ENCODE results near the gene MFGE8.
"Not testable (repeated sequence)": the region's sequence is repeated elsewhere in the genome, so short reads cannot be mapped to it uniquely, and the experiment has no call there.

Gene MFGE8, protein sequence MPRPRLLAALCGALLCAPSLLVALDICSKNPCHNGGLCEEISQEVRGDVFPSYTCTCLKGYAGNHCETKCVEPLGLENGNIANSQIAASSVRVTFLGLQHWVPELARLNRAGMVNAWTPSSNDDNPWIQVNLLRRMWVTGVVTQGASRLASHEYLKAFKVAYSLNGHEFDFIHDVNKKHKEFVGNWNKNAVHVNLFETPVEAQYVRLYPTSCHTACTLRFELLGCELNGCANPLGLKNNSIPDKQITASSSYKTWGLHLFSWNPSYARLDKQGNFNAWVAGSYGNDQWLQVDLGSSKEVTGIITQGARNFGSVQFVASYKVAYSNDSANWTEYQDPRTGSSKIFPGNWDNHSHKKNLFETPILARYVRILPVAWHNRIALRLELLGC

DNA sequence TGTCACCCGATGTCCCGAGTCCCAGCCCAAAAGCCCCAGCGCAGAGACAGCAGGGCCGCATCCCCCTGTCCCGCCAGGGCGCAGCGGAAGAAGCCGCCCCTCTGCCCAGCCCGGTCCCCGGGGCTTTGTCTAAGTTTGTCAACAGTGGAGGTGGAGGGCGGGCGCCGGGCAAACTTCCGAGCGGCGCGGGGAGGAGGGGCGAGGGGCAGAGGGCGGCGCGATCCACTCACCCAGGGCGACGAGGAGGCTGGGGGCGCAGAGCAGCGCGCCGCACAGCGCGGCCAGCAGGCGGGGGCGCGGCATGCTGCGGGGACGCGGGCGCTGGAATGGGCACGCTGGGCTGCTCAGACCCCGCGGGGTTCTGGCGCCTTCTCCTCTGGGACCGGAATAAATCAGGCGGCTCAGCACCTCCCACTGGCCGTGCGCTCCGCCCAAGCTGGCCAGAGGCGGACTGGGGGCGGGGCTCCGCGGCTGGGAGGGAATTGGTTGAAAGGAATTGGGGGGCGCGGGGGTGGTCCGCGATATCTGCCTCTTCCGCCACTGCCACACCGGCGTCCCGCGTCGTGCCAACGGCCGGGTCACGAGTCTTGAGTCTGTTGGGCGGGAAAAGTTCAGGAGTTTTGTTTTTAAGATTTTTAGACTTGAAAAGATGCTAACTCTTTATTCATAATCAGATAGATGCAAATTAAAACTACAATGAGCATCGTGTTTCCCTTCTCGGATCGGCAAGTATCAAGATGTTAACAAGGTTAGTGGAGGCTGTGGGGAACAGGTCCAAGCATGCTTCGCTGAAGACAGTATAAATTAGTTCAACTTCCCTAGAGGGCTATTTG lies at the start of gene MFGE8:
Gene MFGE8 (minus strand): TSS at position 363 of the 833 bp plus-strand sequence. CDS start 60 bp downstream, at position 303.
- DNase-seq = peak; percentile 86

DNA sequence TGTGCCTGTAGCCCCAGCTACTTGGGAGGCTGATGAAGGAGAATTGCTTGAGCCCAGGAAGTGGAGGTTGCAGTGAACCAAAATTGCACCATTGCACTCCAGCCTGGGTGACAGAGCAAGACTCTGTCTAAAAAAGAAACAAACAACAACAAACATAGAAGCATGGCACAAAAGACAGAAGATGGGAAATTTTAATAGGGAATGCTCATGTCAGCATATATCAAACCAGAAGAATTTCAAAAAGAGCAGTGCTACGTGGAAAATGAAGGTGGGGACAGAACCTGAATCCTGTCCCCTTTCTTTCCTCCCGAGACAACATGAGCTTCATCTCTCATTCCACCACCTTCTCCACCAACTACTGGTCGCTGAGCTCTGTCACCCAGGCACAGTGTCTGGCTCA lies 46.3 kb upstream of the MFGE8 start:
- no peak for DNase-seq

DNA sequence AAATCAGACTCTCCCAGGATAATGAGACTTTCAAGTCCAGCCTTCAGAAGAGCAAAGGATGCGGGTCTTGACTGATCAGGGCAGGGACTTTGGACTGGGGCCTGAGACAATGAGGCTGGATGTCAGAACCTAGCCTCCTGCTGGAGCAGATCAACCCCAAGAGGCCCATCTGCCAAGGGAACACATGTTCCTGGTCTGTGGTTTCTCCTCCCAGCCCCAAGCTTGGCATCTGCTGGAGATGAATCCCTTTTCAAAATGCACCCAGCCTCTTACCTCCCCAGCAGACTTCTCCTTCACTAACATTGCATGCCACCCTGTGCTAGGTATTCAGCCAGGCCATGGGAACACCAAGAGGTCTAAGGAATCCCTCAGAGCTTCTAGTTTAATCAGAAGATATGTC lies 43.7 kb upstream of the MFGE8 start:
- no peak for DNase-seq

DNA sequence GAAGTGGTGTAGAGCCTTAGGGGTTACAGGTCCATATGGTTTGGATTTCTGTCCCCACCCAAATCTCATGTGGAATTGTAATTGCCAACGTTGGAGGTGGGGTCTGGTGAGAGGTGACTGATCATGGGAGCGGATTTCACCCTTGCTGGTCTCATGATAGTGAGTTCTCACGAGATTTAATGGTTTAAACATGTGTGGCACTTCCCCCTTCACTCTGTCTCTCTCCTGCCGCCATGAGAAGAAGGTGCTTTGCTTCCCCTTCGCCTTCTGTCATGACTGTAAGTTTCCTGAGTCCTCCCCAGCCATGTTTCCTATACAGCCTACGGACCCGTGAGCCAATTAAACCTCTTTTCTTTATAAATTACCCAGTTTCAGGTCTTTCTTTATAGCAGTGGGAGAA lies 43.1 kb upstream of the MFGE8 start:
- no peak for DNase-seq

DNA sequence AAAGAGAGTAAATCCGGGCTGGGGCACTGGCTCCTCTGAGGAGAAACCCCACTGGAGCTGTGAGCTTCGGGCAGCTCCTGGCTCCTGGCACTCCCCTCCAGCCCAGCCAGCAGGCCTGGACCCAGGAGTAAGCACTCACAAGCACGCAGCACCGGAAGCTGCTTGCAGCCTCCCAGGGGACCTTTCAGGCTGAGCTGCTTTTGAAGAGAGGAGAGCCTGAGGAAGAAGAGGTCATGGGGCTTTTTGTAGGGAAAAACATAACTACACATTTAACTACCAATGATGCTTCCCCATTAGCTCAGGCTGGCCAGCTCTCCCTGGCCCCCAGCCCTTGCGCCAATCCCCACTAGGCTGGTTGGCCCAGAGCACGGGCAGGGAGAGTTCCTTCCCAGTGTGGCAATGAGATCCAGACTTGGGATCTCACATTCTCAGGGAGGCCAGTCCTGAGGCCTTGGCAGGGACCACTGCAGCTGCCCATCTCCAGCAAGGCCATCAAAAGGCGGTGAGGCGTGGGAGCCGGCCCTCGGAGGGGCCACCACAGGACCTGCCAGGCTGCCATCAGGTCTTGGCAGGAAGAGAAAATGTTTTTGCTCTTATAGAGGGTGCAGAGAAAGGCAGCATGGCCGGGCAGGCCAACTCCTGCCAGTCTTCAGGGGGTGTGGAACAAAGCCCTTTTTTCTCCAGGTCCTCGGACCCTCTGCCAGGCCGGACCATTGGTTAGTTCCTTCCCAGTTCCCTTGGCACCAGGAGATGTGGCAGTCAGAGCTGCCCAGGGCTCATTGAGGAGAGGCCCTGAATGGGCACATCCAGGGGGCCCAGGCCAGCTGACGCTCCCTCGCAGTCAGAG lies 41.5 kb upstream of the MFGE8 start:
- DNase-seq = no peak

DNA sequence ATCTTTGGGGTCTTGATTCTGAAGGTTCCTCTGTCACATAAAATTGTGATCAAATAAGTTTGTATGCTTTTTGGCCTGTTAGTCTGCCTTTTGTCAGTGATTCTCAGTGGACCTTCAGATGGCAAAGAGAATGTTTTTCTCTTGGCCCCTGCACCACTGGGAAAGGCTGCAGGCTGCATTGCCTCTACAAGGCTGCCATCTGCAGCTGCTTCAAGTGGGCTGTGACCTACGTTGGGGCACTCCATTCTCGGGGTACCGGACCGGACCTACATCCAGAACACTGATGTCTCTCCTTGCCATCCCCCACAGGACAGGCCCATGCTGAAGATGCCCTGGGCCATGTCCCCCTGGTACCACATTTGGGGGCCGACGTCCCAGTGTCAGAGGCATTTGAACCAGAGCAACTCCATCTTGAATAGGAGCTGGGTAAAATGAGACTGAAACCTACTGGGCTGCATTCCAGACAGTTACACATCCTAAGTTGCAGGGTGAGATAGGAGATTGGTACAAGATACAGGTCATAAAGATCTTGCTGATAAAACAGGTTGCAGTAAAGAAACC lies 37.5 kb upstream of the MFGE8 start:
- no peak for DNase-seq

DNA sequence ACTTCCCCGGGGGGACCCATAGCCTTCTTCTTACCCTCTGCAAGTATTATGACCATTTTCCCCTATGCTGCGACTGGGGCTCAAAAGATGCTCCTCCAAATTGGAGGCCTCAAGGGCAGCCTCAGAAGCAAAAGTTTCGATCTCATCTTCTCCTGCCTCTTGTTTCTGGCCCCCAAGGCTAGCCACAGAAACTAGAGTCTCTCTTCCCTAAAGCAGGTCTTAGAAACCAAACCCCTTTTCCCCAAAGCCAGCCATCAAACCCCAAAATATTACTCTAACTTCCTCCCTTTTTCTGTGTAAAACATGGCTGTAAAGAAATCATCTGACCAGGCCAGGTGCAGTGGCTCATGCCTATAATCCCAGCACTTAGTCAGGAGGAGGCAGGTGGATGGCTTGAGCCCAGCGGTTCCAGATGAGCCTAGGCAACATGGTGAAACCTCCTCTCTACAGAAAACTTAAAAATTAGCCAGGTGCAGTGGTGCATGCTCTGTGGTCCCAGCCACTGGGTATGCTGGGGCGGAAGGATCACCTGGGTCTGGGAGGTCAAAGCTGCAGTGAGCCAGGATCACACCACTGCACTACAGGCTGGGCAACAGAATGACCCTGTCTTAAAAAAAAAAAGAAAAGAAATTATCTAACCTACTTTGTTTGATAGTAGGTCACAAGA lies 36.7 kb upstream of the MFGE8 start:
- no peak for DNase-seq

DNA sequence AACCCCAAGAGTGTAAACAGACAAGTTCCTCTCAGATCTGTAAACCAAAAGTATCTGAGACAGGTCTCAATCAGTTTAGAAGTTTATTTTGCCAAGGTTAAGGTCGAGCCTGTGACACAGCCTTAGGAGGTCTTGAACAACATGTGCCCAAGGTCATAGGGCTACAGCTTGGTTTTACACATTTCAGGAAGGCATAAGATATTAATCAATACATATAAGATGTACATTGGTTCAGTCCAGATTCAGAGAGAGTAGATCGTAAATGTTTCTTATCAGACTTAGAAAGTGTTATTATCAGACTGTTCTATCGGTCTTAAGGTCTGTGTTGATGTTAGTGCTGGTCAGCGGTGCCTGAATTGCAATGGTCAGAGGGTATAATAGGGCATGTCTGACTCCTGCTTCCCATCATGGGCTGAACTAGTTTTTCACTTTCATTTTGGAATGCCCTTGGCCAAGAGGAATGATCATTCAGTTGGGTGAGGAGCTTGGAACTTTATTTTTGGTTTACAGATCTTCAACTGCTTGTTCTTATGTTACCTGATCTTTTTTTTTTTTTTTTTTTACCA lies 27.0 kb upstream of the MFGE8 start:
- DNase-seq = no peak

DNA sequence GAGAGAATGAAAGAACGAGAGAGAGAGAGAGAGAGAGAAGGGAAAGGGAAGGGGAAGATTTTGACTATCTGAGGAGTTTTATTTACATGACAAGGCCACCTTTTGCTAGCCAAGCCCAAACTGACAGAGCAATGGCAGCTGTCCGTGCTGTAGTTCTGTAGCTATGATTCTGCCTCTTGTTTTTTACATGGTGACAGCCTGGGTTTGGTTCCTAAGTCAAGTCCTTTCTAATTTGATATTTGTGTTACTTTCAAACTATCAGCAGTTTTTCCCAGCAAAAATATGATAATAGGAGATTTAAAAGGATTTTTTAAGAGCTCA lies 26.3 kb upstream of the MFGE8 start:
- no peak for DNase-seq

DNA sequence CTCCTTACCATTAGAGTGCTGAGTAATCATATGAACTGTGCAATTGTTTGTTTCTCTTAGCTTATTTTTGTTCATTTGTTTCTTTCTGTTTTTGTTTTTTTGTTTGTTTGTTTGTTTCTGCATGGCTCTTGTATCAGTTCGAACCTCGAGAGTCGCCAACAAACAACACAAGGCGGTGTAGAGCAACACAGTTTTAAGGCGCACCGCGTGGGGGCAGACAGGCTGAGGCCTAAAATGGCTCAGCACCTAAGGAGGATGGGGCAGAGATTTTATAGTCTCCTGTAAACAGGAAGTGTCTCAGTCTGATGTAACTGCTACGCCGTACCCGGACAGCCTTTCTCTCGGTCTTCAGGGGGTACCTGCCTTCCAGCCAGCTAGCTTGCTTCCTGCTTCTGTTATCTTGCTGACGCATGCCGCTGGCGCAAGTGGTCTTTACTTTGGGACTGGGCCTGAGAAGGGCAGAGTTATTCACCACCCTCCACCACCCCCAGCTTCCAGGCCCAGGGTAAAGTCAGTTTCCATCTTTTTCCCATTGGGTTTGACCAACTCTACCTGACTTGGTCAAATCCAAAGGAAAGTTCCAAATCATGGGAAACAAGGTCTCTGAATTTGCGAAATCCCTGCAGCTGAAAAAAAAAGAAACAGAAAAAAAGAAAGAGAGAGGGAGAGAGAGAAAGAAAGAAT lies 25.8 kb upstream of the MFGE8 start:
- DNase-seq = no peak

DNA sequence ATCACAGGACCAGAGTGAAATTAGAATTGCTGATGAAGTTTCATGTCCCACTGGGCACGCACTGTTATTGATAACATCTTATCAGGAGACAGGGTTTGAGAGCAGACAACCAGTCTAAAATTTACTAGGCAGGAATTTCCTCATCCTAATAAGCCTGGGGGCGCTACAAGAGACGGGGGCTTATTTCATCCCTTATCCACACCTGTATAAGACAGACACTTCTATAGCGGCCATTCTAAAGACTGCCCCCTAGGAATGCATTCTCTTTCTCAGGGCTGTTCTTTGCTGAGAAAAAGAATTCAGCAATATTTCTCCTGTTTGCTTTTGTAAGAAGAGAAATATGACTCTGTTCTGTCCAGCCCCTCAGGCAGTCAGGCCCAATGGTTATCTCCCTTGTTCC lies 21.3 kb upstream of the MFGE8 start:
- DNase-seq = not testable (repeated sequence)

DNA sequence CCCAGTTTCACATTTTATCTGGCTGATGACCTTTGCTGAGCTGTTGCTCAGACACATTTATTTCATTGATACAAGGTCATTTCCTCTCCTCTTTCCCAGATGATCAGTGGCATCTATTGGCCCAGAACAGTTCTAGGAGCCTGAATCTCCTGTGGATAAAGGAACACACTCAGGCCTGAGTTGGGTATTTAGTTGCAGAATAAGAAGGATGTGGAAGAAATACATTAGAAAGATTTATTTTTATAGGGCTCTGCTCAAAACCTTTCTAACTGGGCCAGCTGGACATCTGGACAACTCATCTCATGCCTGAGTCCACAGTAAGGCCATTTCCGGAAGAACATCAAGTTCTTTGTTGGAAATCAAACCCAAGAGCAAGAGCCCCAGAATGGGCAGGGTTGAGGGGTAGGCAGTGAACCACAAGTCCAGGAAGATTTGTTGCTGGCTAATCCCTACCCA lies 19.7 kb upstream of the MFGE8 start:
- DNase-seq = no peak

DNA sequence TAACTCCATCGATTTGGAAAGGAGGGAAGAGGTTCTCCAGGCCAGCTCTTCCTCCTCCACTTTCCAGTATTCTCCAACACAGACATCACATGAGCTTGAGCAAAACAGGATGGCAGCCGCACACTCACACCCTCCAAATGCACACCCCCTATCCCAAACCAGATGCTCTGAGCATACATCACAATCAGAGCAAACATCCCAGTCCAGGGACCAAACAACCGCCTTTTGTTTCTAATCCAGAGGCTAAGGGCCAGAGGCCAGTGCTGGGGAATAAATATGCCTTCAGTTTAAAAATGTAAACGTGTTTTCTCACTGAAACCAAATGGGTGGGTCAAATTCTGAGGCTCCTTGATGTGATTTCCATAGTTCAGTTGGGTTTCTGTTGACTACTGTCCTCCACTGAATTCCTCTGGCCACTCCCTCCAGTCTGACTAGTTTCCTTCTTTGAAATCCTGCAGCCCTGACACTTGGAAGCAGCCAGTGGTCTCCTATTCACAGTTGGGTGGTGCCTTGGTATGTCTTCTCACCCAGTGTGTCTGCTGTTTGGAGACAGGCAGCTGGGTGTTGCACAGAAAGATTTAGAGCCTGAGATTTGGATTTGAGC lies 19.2 kb upstream of the MFGE8 start:
- DNase-seq = no peak

DNA sequence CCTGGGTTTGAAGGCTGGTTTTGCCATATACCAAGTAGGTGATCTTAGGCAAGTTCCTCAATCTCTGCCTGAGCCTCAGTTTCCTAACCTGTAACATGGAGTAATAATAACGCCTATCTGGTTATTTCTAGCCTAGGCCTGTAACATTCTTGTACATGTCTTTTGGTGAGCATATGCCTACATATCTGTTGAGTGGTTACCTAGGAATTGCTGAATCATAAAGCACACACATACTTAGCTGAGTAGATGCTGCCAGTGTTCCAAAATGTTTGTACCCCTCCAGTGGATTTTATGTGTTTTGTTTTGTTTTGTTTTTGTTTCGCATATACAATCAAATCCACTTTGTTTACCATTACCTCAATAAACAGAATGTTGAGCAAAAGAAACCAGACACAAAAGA lies 17.4 kb upstream of the MFGE8 start:
- no peak for DNase-seq

DNA sequence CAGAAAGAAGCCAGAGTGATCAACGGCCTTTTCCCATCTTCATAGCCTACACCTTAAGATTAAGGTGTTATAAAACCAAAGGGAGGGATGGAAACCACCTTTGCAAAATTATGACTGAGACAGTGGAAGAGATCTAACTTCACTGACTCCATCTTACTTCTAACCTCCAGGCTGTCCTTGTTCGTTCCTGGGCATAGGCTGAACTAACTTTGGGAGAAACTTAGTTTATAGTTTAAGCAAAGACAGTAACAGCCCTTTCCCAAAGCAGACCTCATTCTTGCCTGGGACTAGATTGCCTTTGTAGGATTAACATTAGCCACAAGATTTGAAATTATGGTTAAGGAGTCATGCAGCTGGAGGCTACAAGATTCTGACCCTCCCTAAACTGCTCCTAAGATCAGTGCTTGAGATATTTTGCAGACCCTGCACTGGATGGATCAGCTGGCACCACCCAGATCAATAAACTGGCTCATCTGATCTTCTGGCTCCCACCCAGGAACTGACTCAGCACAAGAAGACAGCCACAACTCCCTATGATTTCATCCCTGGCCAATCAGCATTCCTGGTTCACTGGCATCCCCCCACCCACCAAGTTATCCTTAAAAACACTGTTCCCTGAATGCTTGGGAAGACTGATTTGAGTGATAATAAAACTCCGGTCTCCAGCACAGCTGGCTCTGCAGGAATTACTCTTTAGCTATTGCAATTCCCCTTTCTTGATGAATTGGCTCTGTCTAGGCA lies 16.3 kb upstream of the MFGE8 start:
- DNase-seq = not testable (repeated sequence)

DNA sequence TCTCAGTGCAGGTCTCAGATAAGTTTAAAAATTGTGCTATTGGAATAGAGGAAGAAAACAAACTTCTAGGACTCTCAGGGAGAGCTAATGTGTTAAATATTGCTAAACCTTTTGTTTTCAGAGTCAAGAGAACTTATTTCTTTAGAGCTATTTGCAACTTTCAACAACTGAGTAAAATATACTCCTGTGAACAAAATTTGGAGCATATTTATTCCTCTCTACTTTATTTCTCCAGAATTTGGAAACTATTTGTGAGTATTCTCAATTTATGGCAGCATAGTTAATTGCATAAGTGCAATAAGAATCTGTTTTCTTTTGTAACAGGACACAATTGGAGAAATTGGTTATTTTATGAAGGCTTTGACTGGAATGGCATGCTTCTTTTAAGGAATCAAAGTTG lies 15.0 kb upstream of the MFGE8 start:
- not testable (repeated sequence) for DNase-seq

DNA sequence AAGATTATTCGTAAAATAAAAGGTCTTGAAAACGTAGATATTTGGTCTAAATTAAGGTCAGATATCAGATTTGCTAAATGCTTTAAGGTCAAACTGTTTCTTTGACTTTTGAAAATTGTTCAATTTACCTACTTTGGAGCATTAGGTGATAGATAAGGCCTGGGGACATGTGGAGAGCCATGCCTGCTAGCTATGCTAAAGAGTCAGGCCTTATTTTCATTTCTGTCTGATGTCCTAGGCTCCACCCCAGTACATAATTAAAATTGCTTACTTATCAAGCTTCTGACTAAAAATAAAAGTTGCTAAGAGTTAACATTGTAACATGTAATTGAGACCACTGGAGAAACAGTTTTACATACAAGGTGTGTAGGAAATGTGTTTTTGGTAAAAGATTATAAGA lies 12.5 kb upstream of the MFGE8 start:
- not testable (repeated sequence) for DNase-seq

DNA sequence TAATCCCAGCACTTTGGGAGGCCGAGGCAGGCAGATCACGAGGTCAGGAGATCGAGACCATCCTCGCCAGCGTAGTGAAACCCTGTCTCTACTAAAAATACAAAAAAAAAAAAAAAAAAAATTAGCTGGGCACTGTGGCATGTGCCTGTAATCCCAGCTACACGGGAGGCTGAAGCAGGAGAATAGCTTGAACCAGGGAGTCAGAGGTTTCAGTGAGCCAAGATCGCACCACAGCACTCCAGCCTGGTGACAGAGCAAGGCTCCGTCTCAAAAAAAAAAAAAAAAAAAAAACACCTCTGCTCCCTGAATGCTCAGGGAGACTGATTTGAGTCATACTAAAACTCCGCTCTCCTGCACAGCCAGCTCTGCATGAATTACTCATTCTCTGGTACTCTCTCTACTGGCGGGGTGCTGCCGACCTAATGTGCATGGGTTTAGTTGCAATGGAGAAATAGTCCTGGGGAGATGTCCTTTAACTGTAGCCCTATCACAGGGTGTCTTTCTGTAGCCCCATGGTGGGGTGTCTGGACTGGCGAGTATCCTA lies 7.8 kb upstream of the MFGE8 start:
- DNase-seq = not testable (repeated sequence)

DNA sequence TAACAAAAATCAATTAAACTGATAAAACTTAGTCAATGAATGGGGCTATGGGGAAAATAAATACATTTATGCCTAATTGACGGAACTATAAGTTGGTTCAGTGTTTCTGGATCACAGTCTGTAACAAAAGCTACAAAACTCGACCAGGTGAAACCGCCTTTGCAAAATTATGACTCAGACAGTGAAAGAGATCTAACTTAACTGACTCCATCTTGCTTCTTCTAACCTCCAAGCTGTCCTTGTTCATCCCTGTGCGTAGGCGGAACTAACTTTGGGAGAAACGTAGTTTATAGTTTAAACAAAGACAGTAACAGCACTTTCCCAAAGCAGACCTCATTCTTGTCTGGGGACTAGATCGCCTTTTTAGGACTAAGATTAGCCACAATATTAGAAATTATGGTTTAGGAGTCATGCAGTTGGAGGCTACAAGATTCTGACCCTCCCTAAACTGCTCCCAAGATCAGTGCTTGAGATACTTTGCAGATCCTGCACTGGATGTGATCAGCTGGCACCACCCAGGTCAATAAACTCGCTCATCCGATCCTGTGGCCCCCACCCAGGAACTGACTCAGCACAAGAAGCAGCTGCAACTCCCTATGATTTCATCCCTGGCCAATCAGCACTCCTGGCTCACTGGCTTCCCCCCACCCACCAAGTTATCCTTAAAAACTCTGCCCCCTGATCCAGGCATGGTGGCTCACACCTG lies 7.2 kb upstream of the MFGE8 start:
- DNase-seq = no peak

All from hematopoietic multipotent progenitor cell treated with erythropoietin and hydrocortisone succinate and interleukin-3 and kit ligand, for 6 days (in vitro differentiated cells).